Gastroesophageal sphincter (tissue), 3 donors: ENCODE data around the gene LARGE1.

Experiments used
- EP300 ChIP-seq: sonication (generic); formaldehyde crosslinking; IDR thresholded peaks from one replicate; pipeline ENCODE4 v1.6.1; 2017; ENCODE audit warnings: antibody characterized with exemption, mild to moderate bottlenecking
- POLR2A ChIP-seq, 2 donors: fragments of 450-650 bp; IDR thresholded peaks; one replicate each; pipeline ENCODE4 v1.6.1; 2017; ENCODE audit warnings: antibody characterized with exemption in 2 of 2, mild to moderate bottlenecking in 2 of 2, moderate library complexity in 1 of 2
- TF ChIP-seq, protein P1 (sequence below), 4 experiments: fragments of 200-600 bp in 2 of 4; fragments of 450-650 bp in 2 of 4; sonication (generic) in 1 of 4; IDR thresholded peaks; one replicate each; pipeline ENCODE4 v1.5.1; 2017 to 2019; ENCODE audit warnings: antibody characterized with exemption in 4 of 4, mild to moderate bottlenecking in 2 of 4, moderate library complexity in 2 of 4

- TF ChIP-seq, protein P1, sequence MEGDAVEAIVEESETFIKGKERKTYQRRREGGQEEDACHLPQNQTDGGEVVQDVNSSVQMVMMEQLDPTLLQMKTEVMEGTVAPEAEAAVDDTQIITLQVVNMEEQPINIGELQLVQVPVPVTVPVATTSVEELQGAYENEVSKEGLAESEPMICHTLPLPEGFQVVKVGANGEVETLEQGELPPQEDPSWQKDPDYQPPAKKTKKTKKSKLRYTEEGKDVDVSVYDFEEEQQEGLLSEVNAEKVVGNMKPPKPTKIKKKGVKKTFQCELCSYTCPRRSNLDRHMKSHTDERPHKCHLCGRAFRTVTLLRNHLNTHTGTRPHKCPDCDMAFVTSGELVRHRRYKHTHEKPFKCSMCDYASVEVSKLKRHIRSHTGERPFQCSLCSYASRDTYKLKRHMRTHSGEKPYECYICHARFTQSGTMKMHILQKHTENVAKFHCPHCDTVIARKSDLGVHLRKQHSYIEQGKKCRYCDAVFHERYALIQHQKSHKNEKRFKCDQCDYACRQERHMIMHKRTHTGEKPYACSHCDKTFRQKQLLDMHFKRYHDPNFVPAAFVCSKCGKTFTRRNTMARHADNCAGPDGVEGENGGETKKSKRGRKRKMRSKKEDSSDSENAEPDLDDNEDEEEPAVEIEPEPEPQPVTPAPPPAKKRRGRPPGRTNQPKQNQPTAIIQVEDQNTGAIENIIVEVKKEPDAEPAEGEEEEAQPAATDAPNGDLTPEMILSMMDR (IDR thresholded peaks at IDR 0.05): no peak
- no peak for TF ChIP-seq POLR2A (IDR thresholded peaks at IDR 0.05)
- no peak for TF ChIP-seq EP300
These were observed 176.5 kb downstream of the LARGE1 start for GRCh38 chr22:33743756-33744155.
